NCI-H526 treated with DMSO at 0.1 percent for 48 hours (cell line): ENCODE results near the gene SACM1L.

Experiments used
- DNase-seq: peaks from one replicate; lab custom pipeline; 2025; lab: John Stamatoyannopoulos, UW

The SACM1L gene

DNA sequence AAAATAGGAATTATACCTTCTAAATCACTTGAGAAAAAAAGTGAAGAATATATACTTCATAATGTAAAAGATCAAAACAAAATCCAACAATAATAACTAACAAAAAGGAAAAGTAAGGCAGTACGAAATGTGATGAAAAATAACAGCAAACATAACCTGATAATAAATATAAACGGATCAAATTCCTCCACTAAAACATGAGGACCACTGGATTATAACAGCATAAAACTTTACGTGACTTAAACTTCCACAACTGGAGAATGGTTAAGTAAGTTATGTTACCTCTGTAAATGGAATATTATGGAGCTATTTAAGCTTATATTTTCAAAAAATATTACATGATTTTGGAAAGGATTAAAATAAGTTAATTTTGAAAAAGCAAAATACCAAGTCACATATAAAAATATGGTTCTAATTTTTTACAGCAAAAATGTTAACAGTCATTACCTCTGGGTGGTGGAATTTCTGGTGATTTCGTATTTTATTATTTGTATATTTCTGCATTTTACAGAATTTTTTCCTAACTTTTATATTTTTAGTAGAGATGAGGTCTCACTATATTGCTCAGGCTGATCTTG, 100.1 kb downstream of the SACM1L start:
- no peak for DNase-seq

DNA sequence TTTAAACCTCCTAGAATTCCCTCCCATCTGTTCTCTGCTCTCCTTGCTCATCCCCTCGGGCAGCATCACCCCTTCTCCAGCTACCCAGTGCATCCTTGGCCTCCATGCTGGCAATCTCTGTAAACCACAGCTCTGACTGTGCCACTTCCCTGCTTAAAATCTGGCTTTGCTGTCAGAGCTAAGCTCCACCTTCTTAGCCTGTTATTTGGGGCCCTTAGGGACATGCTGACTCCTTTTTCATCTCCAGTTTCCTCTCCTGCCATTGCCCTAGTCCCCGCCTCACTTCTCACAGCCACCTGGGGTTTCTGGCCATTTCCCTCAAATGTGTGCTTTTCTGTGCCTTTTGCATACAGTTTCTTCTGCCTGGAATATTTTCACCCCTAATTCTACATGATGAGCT, 101.4 kb downstream of the SACM1L start:
- DNase-seq, result no peak

DNA sequence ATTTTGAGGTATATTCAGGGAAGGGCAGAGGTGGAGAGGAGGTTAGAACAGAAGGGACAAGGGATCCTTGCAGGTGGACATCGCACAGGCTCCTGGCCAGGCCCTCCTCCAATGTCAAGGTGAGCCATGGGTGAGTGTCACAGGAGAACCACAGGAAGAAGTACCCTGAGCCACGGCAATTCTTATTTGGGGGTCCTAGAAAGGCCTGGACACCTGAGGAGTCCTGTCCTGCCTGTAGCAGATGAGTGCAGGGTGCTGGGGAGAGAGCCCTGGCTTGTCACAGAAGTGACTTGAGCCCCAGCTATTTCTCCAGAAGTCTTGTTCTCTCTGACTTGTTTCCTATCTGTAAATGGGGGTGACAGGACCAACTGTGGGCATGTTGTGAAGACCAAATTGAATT, 102.8 kb downstream of the SACM1L start:
- no peak for DNase-seq

DNA sequence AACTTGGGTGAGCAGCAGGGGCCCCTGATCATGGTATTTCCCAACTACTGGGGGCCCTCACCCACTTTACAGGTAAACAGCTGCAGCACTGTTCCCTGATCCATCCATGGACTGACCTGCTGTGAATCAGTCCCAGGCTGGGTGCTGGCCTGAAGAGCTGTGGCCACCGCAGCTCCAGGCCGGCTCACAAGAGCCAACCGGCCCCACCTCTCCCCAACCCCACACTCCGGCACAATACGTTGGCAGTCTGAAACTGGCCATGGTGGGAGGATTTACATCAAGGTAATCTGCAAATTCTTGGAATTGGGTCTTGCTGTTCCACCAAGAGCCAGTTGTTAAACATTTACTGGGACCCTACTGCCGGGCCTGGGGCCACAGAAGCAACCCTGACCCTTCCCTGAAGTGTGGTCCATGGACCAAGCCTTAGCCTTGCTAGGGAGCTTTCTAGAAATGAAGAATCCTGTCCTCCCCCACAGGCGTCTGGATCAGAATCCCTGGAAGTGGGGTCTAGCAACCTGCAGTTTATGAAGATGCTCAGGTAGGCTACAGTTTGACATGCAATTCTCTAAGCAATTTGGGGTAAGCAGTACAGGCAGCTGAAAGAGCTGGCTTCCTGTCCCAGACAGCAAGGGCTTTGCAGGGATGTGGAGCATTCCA, 103.4 kb downstream of the SACM1L start:
- no peak for DNase-seq

DNA sequence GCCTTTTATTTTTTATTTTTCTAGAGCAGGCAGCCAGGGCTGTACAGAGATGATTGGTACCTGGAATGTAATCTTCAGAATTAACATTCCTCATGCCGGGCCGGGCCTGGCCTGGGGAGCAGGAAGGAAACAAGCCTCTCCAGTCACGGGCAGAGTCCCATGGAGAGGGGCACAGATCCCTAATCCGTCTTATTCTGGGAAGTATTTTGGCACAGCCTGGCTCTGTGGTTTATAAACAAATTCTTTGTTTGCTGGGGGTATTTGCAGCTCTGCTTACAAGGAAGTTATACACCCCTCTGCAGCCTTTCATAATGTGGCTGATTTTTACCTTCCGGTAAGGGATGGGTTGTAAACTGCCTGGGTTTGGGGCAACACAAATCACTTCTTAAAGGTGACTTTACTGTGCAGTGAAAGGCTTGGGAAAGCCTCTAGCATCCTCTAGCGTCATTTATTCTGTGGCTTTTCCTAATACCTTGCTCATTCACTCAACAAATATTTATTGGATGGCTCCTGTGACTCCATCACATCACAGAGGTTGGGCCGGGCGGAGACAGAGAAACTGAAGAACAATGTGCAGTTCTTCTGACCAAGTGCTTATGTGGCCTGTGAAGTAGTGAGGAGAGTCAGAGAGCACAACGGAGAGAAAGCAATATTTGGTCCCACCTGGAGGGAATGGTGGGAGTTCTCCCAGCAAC, 104.4 kb downstream of the SACM1L start:
- no peak for DNase-seq

DNA sequence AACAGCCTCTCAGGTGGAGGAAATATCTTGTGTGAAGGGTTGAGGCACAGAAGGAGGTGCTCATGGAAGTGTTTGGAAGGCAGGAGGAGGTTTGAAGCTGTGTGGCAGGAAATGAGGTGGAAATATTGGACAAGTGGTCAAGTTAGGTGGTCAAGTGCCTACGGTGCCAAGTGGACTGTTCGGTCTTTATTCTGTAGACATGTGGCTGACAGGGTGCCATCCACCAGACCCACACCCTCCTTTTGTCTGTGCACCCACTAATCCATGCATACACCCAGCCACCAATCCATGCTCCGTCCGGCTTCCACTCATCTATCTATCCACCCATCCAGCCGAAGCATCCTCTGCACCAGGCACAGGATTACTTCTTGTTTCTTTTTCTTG, 105.0 kb downstream of the SACM1L start:
- no peak for DNase-seq

DNA sequence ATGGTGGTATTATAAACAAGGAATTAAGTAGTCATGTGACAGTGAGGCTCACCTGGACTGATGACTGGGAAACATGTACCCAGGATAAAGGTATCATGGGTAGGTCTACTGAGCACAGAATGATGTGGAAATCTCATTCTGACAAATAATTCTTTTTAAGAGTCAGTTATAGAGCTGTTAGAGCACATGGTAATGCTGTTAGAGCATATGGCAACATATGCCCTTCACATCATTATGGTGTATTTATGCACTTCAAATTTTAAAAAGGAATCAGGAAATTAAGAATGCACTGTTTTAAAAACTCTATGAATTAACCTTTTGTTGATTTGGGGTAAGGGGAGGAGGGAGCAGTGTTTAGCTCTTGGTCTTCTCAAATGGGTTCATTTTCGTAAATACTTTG, 105.5 kb downstream of the SACM1L start:
- DNase-seq, result no peak
